ENCODE results near the gene LRRFIP1. TPM values are rescaled to one million over a fixed set of nuclear protein-coding genes. Genes with fewer than 3 reads are reported as not detected.

LRRFIP1 gene
- total RNA-seq, 2 experiments from 2014 or later: 264 to 281 TPM

DNA sequence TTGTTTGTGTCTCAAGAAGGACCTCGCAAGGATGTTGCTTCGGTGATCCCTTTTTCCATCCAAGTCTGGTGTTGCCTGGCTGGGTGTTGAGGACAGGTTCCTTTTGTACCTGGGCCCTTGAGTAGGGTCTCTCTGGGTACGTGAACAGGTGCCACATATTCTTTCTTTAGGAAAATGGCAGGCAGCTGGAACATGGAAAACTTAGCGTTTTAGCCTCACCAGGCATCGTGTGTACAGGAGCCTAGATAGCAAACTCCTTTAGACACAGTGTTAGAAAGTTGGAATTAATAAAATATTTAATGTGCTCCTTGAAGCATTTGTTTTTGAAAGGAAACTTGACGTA is 116.9 kb downstream of the LRRFIP1 start:
- Mint-ChIP-seq H3K27ac (peak overlapping the region; percentile 79), H3K36me3 (ENCODE audit: low read depth) (peaks cover 36% of the 10 kb centered on the region), H3K9me3 (no peaks in the 10 kb centered on the region), H3K4me1 (ENCODE audit: low read depth) (peaks cover 41% of the 10 kb centered on the region), H3K27me3 (no peaks in the 10 kb centered on the region), H3K4me3 (no peak overlapping the region)
- ATAC-seq (no peak), DNase-seq (no peak)
- intact Hi-C loops (cut with micrococcal nuclease): loop anchor here (10.0 kb wide), 1 partner anchor 159 kb away; no protein-coding TSS in a partner anchor
- POLR2A ChIA-PET: interaction anchor here (0.8 to 1.4 kb wide), 2 partner anchors 13 to 72 kb away, joined by 3 to 4 read pairs; no protein-coding TSS in a partner anchor
- TF ChIP-seq, protein P1, sequence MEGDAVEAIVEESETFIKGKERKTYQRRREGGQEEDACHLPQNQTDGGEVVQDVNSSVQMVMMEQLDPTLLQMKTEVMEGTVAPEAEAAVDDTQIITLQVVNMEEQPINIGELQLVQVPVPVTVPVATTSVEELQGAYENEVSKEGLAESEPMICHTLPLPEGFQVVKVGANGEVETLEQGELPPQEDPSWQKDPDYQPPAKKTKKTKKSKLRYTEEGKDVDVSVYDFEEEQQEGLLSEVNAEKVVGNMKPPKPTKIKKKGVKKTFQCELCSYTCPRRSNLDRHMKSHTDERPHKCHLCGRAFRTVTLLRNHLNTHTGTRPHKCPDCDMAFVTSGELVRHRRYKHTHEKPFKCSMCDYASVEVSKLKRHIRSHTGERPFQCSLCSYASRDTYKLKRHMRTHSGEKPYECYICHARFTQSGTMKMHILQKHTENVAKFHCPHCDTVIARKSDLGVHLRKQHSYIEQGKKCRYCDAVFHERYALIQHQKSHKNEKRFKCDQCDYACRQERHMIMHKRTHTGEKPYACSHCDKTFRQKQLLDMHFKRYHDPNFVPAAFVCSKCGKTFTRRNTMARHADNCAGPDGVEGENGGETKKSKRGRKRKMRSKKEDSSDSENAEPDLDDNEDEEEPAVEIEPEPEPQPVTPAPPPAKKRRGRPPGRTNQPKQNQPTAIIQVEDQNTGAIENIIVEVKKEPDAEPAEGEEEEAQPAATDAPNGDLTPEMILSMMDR (IDR thresholded peaks at IDR 0.05): no peak
- CTCF ChIA-PET: interaction anchor here (0.7 to 10.6 kb wide), 23 partner anchors 9 to 236 kb away, joined by 3 to 125 read pairs (median 8); no protein-coding TSS in a partner anchor

DNA sequence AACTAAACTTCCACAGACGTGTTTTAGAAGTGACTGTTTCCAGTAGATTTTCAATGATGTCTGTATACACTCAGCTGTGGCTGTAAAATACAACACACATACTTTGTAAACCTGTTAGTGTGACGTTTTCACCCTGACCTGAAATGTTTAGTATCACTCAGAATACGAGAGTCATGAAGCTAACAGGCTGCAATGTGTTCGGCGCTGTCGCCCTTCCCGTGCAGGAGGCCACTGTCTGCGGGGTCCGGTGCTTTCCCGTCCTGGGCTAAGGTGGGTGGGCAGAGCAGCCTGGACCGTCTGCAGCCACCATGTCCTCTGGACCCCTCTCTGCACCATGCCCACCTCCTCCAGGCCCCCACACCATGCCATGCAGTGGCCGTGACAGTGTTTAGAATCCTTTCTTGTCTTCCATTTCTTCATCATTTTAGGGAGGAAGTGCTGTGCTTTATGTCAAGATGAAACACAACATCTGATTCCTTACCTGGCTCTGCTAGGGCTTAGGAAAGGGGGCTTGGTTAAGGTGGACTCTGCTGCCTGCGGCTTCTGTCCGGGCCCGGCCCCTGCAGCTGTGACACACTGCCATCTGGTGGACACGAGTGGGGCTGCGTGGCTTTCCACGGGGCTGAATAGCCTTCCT is 117.3 kb downstream of the LRRFIP1 start:
- Mint-ChIP-seq H3K4me3 (no peak overlapping the region), H3K4me1 (ENCODE audit: low read depth) (peaks cover 39% of the 10 kb centered on the region), H3K9me3 (no peaks in the 10 kb centered on the region), H3K27ac (peak overlapping the region; percentile 67), H3K36me3 (ENCODE audit: low read depth) (peaks cover 38% of the 10 kb centered on the region), H3K27me3 (no peaks in the 10 kb centered on the region)
- TF ChIP-seq, protein P1 (IDR thresholded peaks at IDR 0.05): peak; percentile 94
- peak; percentile 81 for ATAC-seq
- CTCF ChIA-PET: interaction anchor here (0.6 to 10.6 kb wide), 53 partner anchors 10 to 519 kb away, joined by 3 to 125 read pairs (median 4); partner anchors contain the start of gene RAB17
- intact Hi-C loops (cut with micrococcal nuclease): loop anchor here (1.0 to 10.0 kb wide), 2 partner anchors 71 to 160 kb away; no protein-coding TSS in a partner anchor
- POLR2A ChIA-PET: interaction anchor here (0.6 to 1.5 kb wide), 7 partner anchors 10 to 117 kb away, joined by 3 to 8 read pairs (median 4); no protein-coding TSS in a partner anchor
- peak; percentile 77 for DNase-seq

- CTCF ChIA-PET: interaction anchor here (0.6 to 10.6 kb wide), 52 partner anchors 9 to 518 kb away, joined by 3 to 125 read pairs (median 4); partner anchors contain the start of gene RAB17
Observed at GRCh38 chr2:237745250-237745613, 117.8 kb downstream of the LRRFIP1 start.

DNA sequence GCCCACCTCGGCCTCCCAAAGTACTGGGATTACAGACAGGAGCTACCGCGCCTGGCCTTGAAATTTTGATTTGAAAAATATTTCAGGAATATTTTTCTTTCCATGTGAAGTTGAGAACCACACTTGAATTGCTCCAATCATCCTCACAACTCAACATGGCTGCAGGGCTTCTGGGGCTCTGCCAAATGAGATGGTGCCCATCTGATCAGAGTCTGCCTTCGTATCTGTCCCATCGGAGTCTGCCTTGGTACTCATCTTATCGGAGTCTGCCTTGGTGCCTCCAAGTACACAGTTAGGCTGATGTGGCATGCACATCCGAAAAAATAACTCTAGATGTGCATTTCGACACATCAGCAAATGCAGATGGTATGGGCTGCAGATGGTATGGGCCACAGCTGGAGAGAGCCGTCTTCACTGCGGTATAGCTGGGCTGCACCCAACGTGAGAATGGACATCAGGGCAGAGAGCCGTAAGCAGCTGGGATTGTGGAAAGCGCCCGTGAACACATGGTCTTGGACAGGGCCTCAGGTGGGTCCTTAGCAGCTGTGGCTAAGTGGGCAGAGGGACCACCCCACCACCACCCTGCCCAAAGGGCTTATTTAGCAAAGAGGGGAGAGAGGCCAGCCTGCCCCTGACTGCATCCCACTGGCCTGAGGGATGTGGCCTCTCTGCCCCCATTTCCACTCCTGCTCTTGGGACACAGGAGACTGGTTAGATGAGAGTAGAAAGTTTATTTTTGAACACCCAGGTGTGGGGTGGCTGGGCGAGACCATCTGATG is 119.1 kb downstream of the LRRFIP1 start:
- ATAC-seq (no peak), DNase-seq (no peak)
- ChIA-PET CTCF (interaction anchor here (1.1 to 10.6 kb wide), 7 partner anchors 16 to 237 kb away, joined by 3 to 125 read pairs (median 29); no protein-coding TSS in a partner anchor), POLR2A (interaction anchor here (0.7 to 1.1 kb wide), 2 partner anchors 14 to 17 kb away, joined by 3 read pairs; no protein-coding TSS in a partner anchor)
- Mint-ChIP-seq H3K4me3 (no peak overlapping the region), H3K9me3 (no peaks in the 10 kb centered on the region), H3K27ac (no peak overlapping the region), H3K36me3 (ENCODE audit: low read depth) (peaks cover 44% of the 10 kb centered on the region), H3K4me1 (ENCODE audit: low read depth) (peaks cover 31% of the 10 kb centered on the region), H3K27me3 (no peaks in the 10 kb centered on the region)
- intact Hi-C loops (cut with micrococcal nuclease): loop anchor here (10.0 kb wide), 1 partner anchor 162 kb away; no protein-coding TSS in a partner anchor
- TF ChIP-seq, protein P1 (IDR thresholded peaks at IDR 0.05): no peak

More at GRCh38 chr2:237745250-237745613, 117.8 kb downstream of the LRRFIP1 start:
- TF ChIP-seq, protein P1 (IDR thresholded peaks at IDR 0.05): peak; percentile 15
- DNase-seq: no peak
- Mint-ChIP-seq H3K27ac (peak overlapping the region; percentile 67), H3K36me3 (ENCODE audit: low read depth) (peaks cover 41% of the 10 kb centered on the region), H3K4me3 (no peak overlapping the region), H3K27me3 (no peaks in the 10 kb centered on the region), H3K4me1 (ENCODE audit: low read depth) (peaks cover 36% of the 10 kb centered on the region), H3K9me3 (no peaks in the 10 kb centered on the region)
- intact Hi-C loops (cut with micrococcal nuclease): loop anchor here (1.0 to 10.0 kb wide), 2 partner anchors 72 to 160 kb away; no protein-coding TSS in a partner anchor
- POLR2A ChIA-PET: interaction anchor here (0.6 to 1.5 kb wide), 6 partner anchors 10 to 117 kb away, joined by 3 to 8 read pairs (median 4); no protein-coding TSS in a partner anchor
- no peak for ATAC-seq

All from activated CD8-positive, alpha-beta T cell treated with anti-CD3 and anti-CD28 coated beads for 36 hours (primary cell).